BJ (cell line): ENCODE data around the gene SYPL1. TPM values are rescaled to one million over a fixed set of nuclear protein-coding genes. Genes with fewer than 3 reads are reported as not detected.
A peak's percentile ranks its signal among the peaks of the same experiment; 100 is the strongest.

Experiments
- CTCF ChIA-PET: fragments of 350-600 bp; formaldehyde crosslinking; extraction: SDS; loops from one replicate; lab custom pipeline; 2021; ENCODE audit warnings: antibody characterized with exemption, inconsistent platforms; lab: Yijun Ruan, JAX
- POLR2A ChIA-PET: fragments of 300-600 bp; sonication (Branson Sonifier 250); formaldehyde crosslinking; extraction: SDS; loops from one replicate; lab custom pipeline; 2021; ENCODE audit warnings: antibody characterized with exemption; lab: Charles Lee
- DNase-seq: peaks from one replicate; pipeline ENCODE4 v3.0.0-alpha.2; 2011; ENCODE audit warnings: low read depth
- H3K27me3 ChIP-seq: 2 replicates; pipeline ENCODE4 v1.6.0; 2011; ENCODE audit warnings: low read length; ENCODE audit not compliant: control insufficient read depth, insufficient read depth
- H3K36me3 ChIP-seq: 2 replicates; pipeline ENCODE4 v1.5.1; 2011; ENCODE audit warnings: low read length; ENCODE audit not compliant: control insufficient read depth, insufficient read depth
- H3K4me3 ChIP-seq: 2 replicates; pipeline ENCODE4 v1.5.1; 2011; ENCODE audit warnings: low read depth, mild to moderate bottlenecking, control low read depth, low read length
- CTCF ChIP-seq: IDR thresholded peaks from 2 replicates; pipeline ENCODE4 v1.5.1; 2011; ENCODE audit warnings: low read depth, mild to moderate bottlenecking, control low read depth, inconsistent platforms, low read length, moderate library complexity; ENCODE audit not compliant: insufficient read depth
- polyA plus RNA-seq: library from polyadenylated mRNA; depleted of rRNA; stranded (reverse); fragments of >200 nt; gene quantifications from 2 replicates; pipeline ENCODE4 v1.2.3, GENCODE V29; 2011

The SYPL1 gene
- polyA plus RNA-seq, 1 experiment, result 39.9 TPM

- no peak overlapping the region for H3K4me3 ChIP-seq
Measured at GRCh38 chr7:106050746-106051117, 61.4 kb downstream of the SYPL1 start.

GRCh38 chr7:106050002-106050745, 61.9 kb downstream of the SYPL1 start:
- DNase-seq, result no peak
- ChIA-PET POLR2A (no interaction called here), CTCF (interaction anchor here (0.8 to 3.4 kb wide), 13 partner anchors 8 to 609 kb away, joined by 3 to 33 read pairs (median 4); no protein-coding TSS in a partner anchor)
- H3K27me3 ChIP-seq, result peaks cover 9% of the 10 kb centered on the region
- TF ChIP-seq CTCF, result peak; percentile 57
- no peaks in the 10 kb centered on the region for H3K36me3 ChIP-seq
- no peak overlapping the region for H3K4me3 ChIP-seq

More at GRCh38 chr7:106050746-106051117, 61.4 kb downstream of the SYPL1 start:
- Histone ChIP-seq H3K27me3 (peaks cover 7% of the 10 kb centered on the region), H3K36me3 (no peaks in the 10 kb centered on the region)
- ChIA-PET POLR2A (no interaction called here), CTCF (interaction anchor here (0.9 to 3.4 kb wide), 11 partner anchors 8 to 609 kb away, joined by 3 to 33 read pairs (median 4); no protein-coding TSS in a partner anchor)
- no peak for DNase-seq
- TF ChIP-seq CTCF, result no peak

- CTCF ChIA-PET, result interaction anchor here (0.8 to 11.0 kb wide), 11 partner anchors 8 to 610 kb away, joined by 3 to 128 read pairs (median 4); no protein-coding TSS in a partner anchor
Measured at GRCh38 chr7:106049139-106049752, 62.9 kb downstream of the SYPL1 start.

GRCh38 chr7:106048706-106049020, 63.4 kb downstream of the SYPL1 start:
- CTCF ChIA-PET, result interaction anchor here (0.8 to 11.0 kb wide), 5 partner anchors 105 to 396 kb away, joined by 4 to 128 read pairs (median 7); no protein-coding TSS in a partner anchor

More at GRCh38 chr7:106049139-106049752, 62.9 kb downstream of the SYPL1 start:
- no peak for TF ChIP-seq CTCF
- POLR2A ChIA-PET, result no interaction called here
- no peak for DNase-seq
- Histone ChIP-seq H3K27me3 (peaks cover 9% of the 10 kb centered on the region), H3K4me3 (no peak overlapping the region), H3K36me3 (no peaks in the 10 kb centered on the region)

More at GRCh38 chr7:106048706-106049020, 63.4 kb downstream of the SYPL1 start:
- H3K27me3 ChIP-seq, result peaks cover 8% of the 10 kb centered on the region
- POLR2A ChIA-PET, result no interaction called here
- H3K36me3 ChIP-seq, result no peaks in the 10 kb centered on the region
- TF ChIP-seq CTCF, result no peak
- H3K4me3 ChIP-seq, result no peak overlapping the region
- no peak for DNase-seq
